MCF 10A (cell line): ENCODE data around the gene NKD1. TPM values are rescaled to one million over a fixed set of nuclear protein-coding genes. Genes with fewer than 3 reads are reported as not detected.

Source experiments
- BruUV-seq: library from RNA; stranded (reverse); fragments of 400-500 nt; replicated peaks from 2 replicates; lab custom pipeline; 2021; lab: Mats Ljungman, UMichigan
- CTCF ChIA-PET: fragments of 300-600 bp; sonication (Branson Sonifier 250); formaldehyde crosslinking; extraction: SDS; loops from one replicate; lab custom pipeline; 2021; ENCODE audit warnings: antibody characterized with exemption, inconsistent platforms; lab: Yijun Ruan, JAX
- POLR2A ChIA-PET: fragments of 300-600, 350-650 bp; sonication (Branson Sonifier 250); formaldehyde crosslinking; extraction: SDS; loops from one replicate; lab custom pipeline; 2020; ENCODE audit warnings: antibody characterized with exemption, inconsistent platforms; lab: Yijun Ruan, JAX
- DNase-seq: peaks from one replicate; pipeline ENCODE4 v3.0.0-alpha.2; 2018; ENCODE audit not compliant: unreplicated experiment
- H3K27ac Mint-ChIP-seq: one replicate; pipeline ENCODE4 v1.8.0; 2022; ENCODE audit warnings: mild to moderate bottlenecking, low read depth, mixed read lengths; ENCODE audit not compliant: unreplicated experiment
- H3K27me3 Mint-ChIP-seq: one replicate; pipeline ENCODE4 v1.8.0; 2022; ENCODE audit warnings: mixed read lengths; ENCODE audit not compliant: insufficient read depth, unreplicated experiment
- H3K36me3 Mint-ChIP-seq: one replicate; pipeline ENCODE4 v1.8.0; 2022; ENCODE audit warnings: mild to moderate bottlenecking, moderate library complexity, mixed read lengths; ENCODE audit not compliant: insufficient read depth, unreplicated experiment
- H3K4me1 Mint-ChIP-seq: one replicate; pipeline ENCODE4 v1.8.0; 2022; ENCODE audit warnings: mixed read lengths; ENCODE audit not compliant: insufficient read depth, unreplicated experiment
- H3K4me3 Mint-ChIP-seq: one replicate; pipeline ENCODE4 v1.8.0; 2022; ENCODE audit warnings: mild to moderate bottlenecking, moderate library complexity, mixed read lengths; ENCODE audit not compliant: unreplicated experiment
- H3K9me3 Mint-ChIP-seq: one replicate; pipeline ENCODE4 v1.8.0; 2022; ENCODE audit warnings: mixed read lengths; ENCODE audit not compliant: unreplicated experiment
- CTCF ChIP-seq: fragments of 200-600 bp; IDR thresholded peaks from one replicate; pipeline ENCODE4 v1.8.0; 2022; ENCODE audit warnings: antibody characterized with exemption, mild to moderate bottlenecking; ENCODE audit not compliant: unreplicated experiment
- intact Hi-C: fragments of 100-400 bp; cut with micrococcal nuclease; formaldehyde crosslinking; loops from 2 replicates; pipeline ENCODE4 v1.14.1; 2022
- total RNA-seq: library from RNA; stranded (reverse); gene quantifications from 2 replicates; pipeline ENCODE4 v1.2.3, GENCODE V29; 2022

Gene NKD1
- total RNA-seq, 1 experiment from 2014 or later = 0.07 TPM

DNA sequence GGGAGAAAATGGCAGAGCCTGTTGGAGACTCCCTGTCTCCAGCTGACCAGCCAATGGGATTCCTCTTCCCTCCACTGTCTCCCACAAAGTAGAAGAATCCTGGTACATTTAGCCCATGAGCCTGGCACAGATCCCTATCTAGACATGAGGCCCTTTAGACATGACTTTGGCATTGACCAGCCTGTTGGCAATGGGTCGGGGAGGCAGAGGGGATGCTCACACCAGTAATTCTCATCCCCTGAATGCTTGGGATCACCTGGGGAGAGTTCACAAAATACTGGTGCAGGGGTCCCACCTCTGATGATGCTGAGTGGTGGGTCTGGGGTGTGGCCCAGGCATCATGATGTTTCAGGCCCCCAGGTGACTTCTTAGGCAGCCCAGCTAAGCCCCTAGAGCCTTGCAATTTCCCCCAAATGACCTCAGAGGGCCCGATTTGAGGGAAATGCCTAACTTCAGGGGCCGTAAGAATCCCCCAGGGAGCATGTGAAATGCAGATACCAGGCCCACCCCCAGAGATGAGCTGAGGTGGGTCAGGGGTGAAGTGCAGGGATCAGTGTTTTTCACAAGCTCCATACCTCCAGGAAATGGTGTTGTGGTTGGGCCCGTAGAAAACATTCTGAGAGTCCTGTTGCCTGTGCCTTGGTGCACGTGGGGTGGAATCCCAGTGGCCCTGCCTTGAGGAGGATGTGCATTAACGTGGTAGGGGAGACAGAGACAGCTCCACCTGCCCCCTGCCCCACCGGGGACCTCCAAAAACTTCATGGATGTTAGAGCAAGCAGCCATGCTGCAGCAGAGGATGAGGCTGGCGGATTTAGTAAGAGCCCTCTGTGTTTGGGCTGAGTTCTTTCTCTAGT lies 90.8 kb downstream of the NKD1 start:
- H3K4me3 Mint-ChIP-seq = no peak overlapping the region
- no peak for DNase-seq
- TF ChIP-seq CTCF = no peak

DNA sequence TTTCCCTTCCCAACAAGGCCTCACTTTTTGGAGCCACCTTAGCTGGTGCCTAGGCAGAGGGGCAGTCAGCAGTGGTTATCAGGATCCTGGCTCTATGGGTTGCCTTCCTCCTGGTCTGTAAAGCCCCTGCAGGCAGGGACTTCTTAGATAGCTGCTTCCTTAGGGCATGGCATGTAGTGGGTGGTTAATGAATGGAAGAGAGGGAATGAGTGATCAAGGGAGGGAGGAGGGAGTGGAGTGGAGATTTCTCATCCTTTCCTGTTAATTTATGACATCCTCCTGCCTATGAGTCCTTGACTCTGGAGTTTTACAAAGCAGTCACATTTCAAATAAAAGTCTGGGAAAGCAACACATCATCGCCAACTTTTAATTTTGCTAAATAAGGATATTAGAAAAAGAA lies 92.2 kb downstream of the NKD1 start:
- TF ChIP-seq CTCF = no peak
- intact Hi-C loops = no loop called here
- Mint-ChIP-seq H3K27ac (no peak overlapping the region), H3K9me3 (no peaks in the 10 kb centered on the region), H3K4me1 (no peaks in the 10 kb centered on the region), H3K27me3 (no peaks in the 10 kb centered on the region), H3K36me3 (no peaks in the 10 kb centered on the region), H3K4me3 (no peak overlapping the region)
- ChIA-PET POLR2A (no interaction called here), CTCF (interaction anchor here (0.6 to 3.5 kb wide), 3 partner anchors 17 to 482 kb away, joined by 3 to 19 read pairs (median 3); no protein-coding TSS in a partner anchor)
- DNase-seq = no peak
- no TSS peak for BruUV-seq

More for the DNA sequence above, 90.8 kb downstream of the NKD1 start:
- no peak overlapping the region for H3K27ac Mint-ChIP-seq
- BruUV-seq = no TSS peak
- H3K27me3 Mint-ChIP-seq = no peaks in the 10 kb centered on the region
- H3K9me3 Mint-ChIP-seq = no peaks in the 10 kb centered on the region
- intact Hi-C loops = no loop called here
- CTCF ChIA-PET = interaction anchor here (3.5 kb wide), 1 partner anchor 26 kb away, joined by 19 read pairs; no protein-coding TSS in a partner anchor
- POLR2A ChIA-PET = no interaction called here
- no peaks in the 10 kb centered on the region for H3K4me1 Mint-ChIP-seq
- no peaks in the 10 kb centered on the region for H3K36me3 Mint-ChIP-seq

DNA sequence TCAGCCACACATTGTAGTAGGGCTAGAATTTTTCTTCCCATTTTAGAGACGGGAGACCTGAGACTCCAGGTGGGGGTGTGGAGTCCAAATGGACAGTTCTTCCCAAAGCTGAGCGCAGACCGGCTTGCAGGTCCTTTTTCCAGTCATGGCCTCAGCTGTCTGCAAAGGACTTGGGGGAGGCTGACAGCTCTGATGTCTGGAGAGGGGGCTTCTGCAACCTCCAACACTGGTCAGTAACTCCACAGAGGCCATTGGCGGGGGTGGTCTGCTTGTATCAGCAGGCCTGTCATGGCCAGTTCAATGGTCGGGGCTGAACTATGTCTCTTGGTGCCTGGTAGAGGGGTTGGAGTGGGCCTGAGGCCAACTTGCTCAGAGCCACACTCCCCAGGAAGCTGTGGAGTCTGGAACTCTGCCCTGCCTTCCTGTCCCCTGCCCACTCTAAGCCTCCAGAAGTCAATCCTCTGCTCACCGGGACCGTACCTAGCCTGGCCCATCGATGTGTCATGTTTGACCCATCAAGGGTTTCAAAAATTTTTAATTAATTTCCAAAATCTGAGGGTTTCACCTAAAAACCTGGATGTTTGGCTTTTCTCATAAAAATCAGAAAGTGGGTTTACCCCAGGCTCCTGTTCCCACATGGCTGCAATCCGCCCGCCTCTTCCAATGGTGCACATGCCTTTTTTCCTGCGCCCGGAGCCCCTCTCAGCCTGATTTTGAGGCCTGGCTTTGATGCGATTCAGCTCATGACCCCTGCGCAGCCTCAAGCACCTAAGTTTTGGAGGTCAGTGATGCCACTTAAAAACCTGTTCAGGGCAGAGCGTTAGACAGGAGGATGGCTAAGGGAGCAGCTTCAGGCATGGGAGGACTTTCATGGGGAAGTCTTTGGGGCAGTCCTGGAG lies 93.0 kb downstream of the NKD1 start:
- Mint-ChIP-seq H3K4me1 (no peaks in the 10 kb centered on the region), H3K36me3 (no peaks in the 10 kb centered on the region), H3K4me3 (no peak overlapping the region), H3K27ac (no peak overlapping the region), H3K27me3 (no peaks in the 10 kb centered on the region), H3K9me3 (no peaks in the 10 kb centered on the region)
- CTCF ChIA-PET = interaction anchor here (0.9 to 3.5 kb wide), 2 partner anchors 24 to 27 kb away, joined by 3 to 19 read pairs; no protein-coding TSS in a partner anchor
- no TSS peak for BruUV-seq
- intact Hi-C loops = no loop called here
- POLR2A ChIA-PET = no interaction called here
- no peak for TF ChIP-seq CTCF
- DNase-seq = no peak

DNA sequence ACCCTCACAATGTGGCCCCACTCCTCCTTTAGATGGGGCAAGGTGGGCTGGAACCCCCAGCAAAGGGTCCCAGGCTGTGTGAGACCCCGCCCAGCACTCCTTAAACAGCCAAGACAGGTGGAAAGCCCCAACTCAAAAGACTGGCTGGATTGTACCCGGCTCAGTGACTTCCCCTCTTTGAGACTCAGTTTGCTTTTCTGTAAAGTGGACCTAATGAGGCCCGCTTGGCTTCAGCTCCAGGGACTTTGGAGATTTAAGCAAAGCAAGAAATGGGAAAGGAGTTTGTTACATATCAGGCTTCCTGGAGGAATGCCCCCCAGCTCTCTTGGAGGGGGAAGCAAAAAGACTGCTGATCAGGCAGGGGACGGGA lies 93.6 kb downstream of the NKD1 start:
- H3K36me3 Mint-ChIP-seq = no peaks in the 10 kb centered on the region
- no peak for TF ChIP-seq CTCF
- CTCF ChIA-PET = interaction anchor here (0.7 to 2.4 kb wide), 3 partner anchors 27 to 267 kb away, joined by 3 to 15 read pairs (median 3); no protein-coding TSS in a partner anchor
- no peaks in the 10 kb centered on the region for H3K9me3 Mint-ChIP-seq
- H3K4me1 Mint-ChIP-seq = no peaks in the 10 kb centered on the region
- POLR2A ChIA-PET = no interaction called here
- intact Hi-C loops = no loop called here
- no peak overlapping the region for H3K27ac Mint-ChIP-seq
- H3K27me3 Mint-ChIP-seq = no peaks in the 10 kb centered on the region
- H3K4me3 Mint-ChIP-seq = no peak overlapping the region
- BruUV-seq = no TSS peak
- DNase-seq = no peak
